Measurements from ENCODE around the gene REXO1.

Gene REXO1

GRCh38 chr19:1864480-1865171, 16.3 kb upstream of the REXO1 start (continued):
- TF ChIP-seq, protein P1, sequence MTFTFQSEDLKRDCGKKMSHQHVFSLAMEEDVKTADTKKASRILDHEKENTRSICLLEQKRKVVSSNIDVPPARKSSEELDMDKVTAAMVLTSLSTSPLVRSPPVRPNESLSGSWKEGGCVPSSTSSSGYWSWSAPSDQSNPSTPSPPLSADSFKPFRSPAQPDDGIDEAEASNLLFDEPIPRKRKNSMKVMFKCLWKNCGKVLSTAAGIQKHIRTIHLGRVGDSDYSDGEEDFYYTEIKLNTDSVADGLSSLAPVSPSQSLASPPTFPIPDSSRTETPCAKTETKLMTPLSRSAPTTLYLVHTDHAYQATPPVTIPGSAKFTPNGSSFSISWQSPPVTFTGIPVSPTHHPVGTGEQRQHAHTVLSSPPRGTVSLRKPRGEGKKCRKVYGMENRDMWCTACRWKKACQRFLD (tag by site-specific recombination; IDR thresholded peaks at IDR 0.05): no peak
- TF ChIP-seq CTCF (tag by site-specific recombination; IDR thresholded peaks at IDR 0.05) (peak; percentile 92), ZNF184 (tag by site-specific recombination; IDR thresholded peaks at IDR 0.05) (no peak), ZNF776 (tag by site-specific recombination; IDR thresholded peaks at IDR 0.05; ENCODE audit: borderline replicate concordance) (no peak), FEZF1 (tag by site-specific recombination; IDR thresholded peaks at IDR 0.05) (no peak), ZBTB48 (tag by site-specific recombination; IDR thresholded peaks at IDR 0.05) (no peak), ZNF660 (tag by site-specific recombination; IDR thresholded peaks at IDR 0.05) (0 out of 2 replicates have a peak, but pooled peaks have one; percentile 11), ZBTB8A (tag by site-specific recombination; IDR thresholded peaks at IDR 0.05) (peak; percentile 56), YY1 (tag by site-specific recombination; IDR thresholded peaks at IDR 0.05) (no peak), EGR2 (tag by site-specific recombination; IDR thresholded peaks at IDR 0.05; ENCODE audit: low read depth) (no peak), ZNF544 (tag by site-specific recombination; IDR thresholded peaks at IDR 0.05) (no peak), ZNF624 (tag by site-specific recombination; IDR thresholded peaks at IDR 0.05) (no peak), KLF16 (tag by site-specific recombination; IDR thresholded peaks at IDR 0.05) (no peak; the same call in 1 of the 2 replicates), ZBTB44 (tag by site-specific recombination; IDR thresholded peaks at IDR 0.05) (no peak), MZF1 (tag by site-specific recombination; IDR thresholded peaks at IDR 0.05; ENCODE audit: borderline replicate concordance) (no peak), PRDM1 (tag by site-specific recombination; IDR thresholded peaks at IDR 0.05) (no peak)
- TF ChIP-seq, protein P2, sequence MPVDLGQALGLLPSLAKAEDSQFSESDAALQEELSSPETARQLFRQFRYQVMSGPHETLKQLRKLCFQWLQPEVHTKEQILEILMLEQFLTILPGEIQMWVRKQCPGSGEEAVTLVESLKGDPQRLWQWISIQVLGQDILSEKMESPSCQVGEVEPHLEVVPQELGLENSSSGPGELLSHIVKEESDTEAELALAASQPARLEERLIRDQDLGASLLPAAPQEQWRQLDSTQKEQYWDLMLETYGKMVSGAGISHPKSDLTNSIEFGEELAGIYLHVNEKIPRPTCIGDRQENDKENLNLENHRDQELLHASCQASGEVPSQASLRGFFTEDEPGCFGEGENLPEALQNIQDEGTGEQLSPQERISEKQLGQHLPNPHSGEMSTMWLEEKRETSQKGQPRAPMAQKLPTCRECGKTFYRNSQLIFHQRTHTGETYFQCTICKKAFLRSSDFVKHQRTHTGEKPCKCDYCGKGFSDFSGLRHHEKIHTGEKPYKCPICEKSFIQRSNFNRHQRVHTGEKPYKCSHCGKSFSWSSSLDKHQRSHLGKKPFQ (tag by site-specific recombination; IDR thresholded peaks at IDR 0.05): no peak

- Histone ChIP-seq H3K4me3 (ENCODE audit: low read depth, low read length) (peak overlapping the region; percentile 60), H3K4me1 (ENCODE audit: control insufficient read depth, insufficient read depth, low read length) (peaks cover 19% of the 10 kb centered on the region), H3K36me3 (ENCODE audit: control insufficient read depth in 2 of 2, insufficient read depth in 1 of 2, low read length in 2 of 2) (no peaks in the 10 kb centered on the region; a peak in 1 of 3 replicates), H3K27ac (ENCODE audit: extremely low read depth, low read depth, low read length) (peak overlapping the region; percentile 82), H3K9me3 (ENCODE audit: control insufficient read depth, insufficient read depth, low read depth, low read length) (no peaks in the 10 kb centered on the region)
- POLR2A ChIA-PET: interaction anchor here (0.6 to 1.6 kb wide), 3 partner anchors 12 to 481 kb away, joined by 3 to 18 read pairs (median 3); no protein-coding TSS in a partner anchor
- CTCF ChIA-PET: interaction anchor here (0.9 to 1.1 kb wide), 5 partner anchors 8 to 38 kb away, joined by 3 to 5 read pairs (median 4); no protein-coding TSS in a partner anchor
- TF ChIP-seq ZNF529 (tag by site-specific recombination; IDR thresholded peaks at IDR 0.05; ENCODE audit: insufficient replicate concordance) (no peak), ZNF324 (tag by site-specific recombination; IDR thresholded peaks at IDR 0.05) (no peak), OSR2 (tag by site-specific recombination; IDR thresholded peaks at IDR 0.05) (peak; percentile 47), KLF16 (tag by site-specific recombination; IDR thresholded peaks at IDR 0.05) (peak; percentile 99), ZNF629 (tag by site-specific recombination; IDR thresholded peaks at IDR 0.05) (0 out of 2 replicates have a peak, but pooled peaks have one; percentile 21)
- TF ChIP-seq, protein P3, sequence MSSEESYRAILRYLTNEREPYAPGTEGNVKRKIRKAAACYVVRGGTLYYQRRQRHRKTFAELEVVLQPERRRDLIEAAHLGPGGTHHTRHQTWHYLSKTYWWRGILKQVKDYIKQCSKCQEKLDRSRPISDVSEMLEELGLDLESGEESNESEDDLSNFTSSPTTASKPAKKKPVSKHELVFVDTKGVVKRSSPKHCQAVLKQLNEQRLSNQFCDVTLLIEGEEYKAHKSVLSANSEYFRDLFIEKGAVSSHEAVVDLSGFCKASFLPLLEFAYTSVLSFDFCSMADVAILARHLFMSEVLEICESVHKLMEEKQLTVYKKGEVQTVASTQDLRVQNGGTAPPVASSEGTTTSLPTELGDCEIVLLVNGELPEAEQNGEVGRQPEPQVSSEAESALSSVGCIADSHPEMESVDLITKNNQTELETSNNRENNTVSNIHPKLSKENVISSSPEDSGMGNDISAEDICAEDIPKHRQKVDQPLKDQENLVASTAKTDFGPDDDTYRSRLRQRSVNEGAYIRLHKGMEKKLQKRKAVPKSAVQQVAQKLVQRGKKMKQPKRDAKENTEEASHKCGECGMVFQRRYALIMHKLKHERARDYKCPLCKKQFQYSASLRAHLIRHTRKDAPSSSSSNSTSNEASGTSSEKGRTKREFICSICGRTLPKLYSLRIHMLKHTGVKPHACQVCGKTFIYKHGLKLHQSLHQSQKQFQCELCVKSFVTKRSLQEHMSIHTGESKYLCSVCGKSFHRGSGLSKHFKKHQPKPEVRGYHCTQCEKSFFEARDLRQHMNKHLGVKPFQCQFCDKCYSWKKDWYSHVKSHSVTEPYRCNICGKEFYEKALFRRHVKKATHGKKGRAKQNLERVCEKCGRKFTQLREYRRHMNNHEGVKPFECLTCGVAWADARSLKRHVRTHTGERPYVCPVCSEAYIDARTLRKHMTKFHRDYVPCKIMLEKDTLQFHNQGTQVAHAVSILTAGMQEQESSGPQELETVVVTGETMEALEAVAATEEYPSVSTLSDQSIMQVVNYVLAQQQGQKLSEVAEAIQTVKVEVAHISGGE (tag by site-specific recombination; conservative IDR thresholded peaks at IDR 0.05; ENCODE audit: low read depth): peak; percentile 52
- TF ChIP-seq, protein P4, sequence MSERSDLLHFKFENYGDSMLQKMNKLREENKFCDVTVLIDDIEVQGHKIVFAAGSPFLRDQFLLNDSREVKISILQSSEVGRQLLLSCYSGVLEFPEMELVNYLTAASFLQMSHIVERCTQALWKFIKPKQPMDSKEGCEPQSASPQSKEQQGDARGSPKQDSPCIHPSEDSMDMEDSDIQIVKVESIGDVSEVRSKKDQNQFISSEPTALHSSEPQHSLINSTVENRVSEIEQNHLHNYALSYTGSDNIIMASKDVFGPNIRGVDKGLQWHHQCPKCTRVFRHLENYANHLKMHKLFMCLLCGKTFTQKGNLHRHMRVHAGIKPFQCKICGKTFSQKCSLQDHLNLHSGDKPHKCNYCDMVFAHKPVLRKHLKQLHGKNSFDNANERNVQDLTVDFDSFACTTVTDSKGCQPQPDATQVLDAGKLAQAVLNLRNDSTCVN (tag by site-specific recombination; optimal IDR thresholded peaks at IDR 0.05): peak; percentile 86
Observed at GRCh38 chr19:1863638-1864479, 15.6 kb upstream of the REXO1 start.

Data from HEK293 (cell line).